ENCODE results near the gene AQP9. TPM values are rescaled to one million over a fixed set of nuclear protein-coding genes. Genes with fewer than 3 reads are reported as not detected.
"Not testable (repeated sequence)": the region's sequence is repeated elsewhere in the genome, so short reads cannot be mapped to it uniquely, and the experiment has no call there.

Gene AQP9
- total and polyA plus RNA-seq, 12 donors, result 0.22 to 2.8 (median 0.84) TPM; not detected in 1

GRCh38 chr15:58185439-58185838, 47.3 kb downstream of the AQP9 start:
- 41 to 65% (median 58%) methylated on average over 1 of the region's 1 CpG for WGBS, 4 donors
- H3K4me1 ChIP-seq (replicated peaks in 1 of 2), result no peaks in the 10 kb centered on the region
- H3K27me3 ChIP-seq, result no peaks in the 10 kb centered on the region
- DNase-seq, result no peak
- no peak for TF ChIP-seq CTCF (IDR thresholded peaks at IDR 0.05)
- TF ChIP-seq POLR2A (IDR thresholded peaks at IDR 0.05), result no peak
- intact Hi-C loops (cut with DNase I), result loop anchor here (10.0 kb wide), 3 partner anchors 121 to 321 kb away; partner anchors contain the start of gene ALDH1A2 (in 1 of the 2)
- H3K36me3 ChIP-seq (replicated peaks in 1 of 2), result no peaks in the 10 kb centered on the region
- H3K9me3 ChIP-seq (replicated peaks in 1 of 3), result no peaks in the 10 kb centered on the region
- no peak overlapping the region for H3K27ac ChIP-seq
- no peak overlapping the region for H3K4me3 ChIP-seq

GRCh38 chr15:58189148-58189811, 51.1 kb downstream of the AQP9 start:
- intact Hi-C loops (cut with DNase I), result loop anchor here (10.0 kb wide), 3 partner anchors 124 to 324 kb away; partner anchors contain the start of gene ALDH1A2 (in 1 of the 2)
- no peaks in the 10 kb centered on the region for H3K9me3 ChIP-seq (replicated peaks in 1 of 3)
- H3K27ac ChIP-seq, result no peak overlapping the region
- no peak for TF ChIP-seq CTCF (IDR thresholded peaks at IDR 0.05)
- TF ChIP-seq POLR2A (IDR thresholded peaks at IDR 0.05), result no peak
- no peaks in the 10 kb centered on the region for H3K4me1 ChIP-seq (replicated peaks in 1 of 2)
- DNase-seq, result no peak
- H3K27me3 ChIP-seq, result no peaks in the 10 kb centered on the region
- H3K4me3 ChIP-seq, result no peak overlapping the region
- WGBS, 4 donors, result 82 to 86% (median 84%) methylated on average over 8 of the region's 8 CpGs
- no peaks in the 10 kb centered on the region for H3K36me3 ChIP-seq (replicated peaks in 1 of 2)

- no peaks in the 10 kb centered on the region for H3K4me1 ChIP-seq (replicated peaks in 1 of 2)
- WGBS, 4 donors, result 65 to 82% (median 74%) methylated on average over 4 of the region's 4 CpGs
- H3K36me3 ChIP-seq (replicated peaks in 1 of 2), result no peaks in the 10 kb centered on the region
- H3K27me3 ChIP-seq, result no peaks in the 10 kb centered on the region
- TF ChIP-seq POLR2A (IDR thresholded peaks at IDR 0.05) (no peak), CTCF (IDR thresholded peaks at IDR 0.05) (no peak)
- no peak overlapping the region for H3K27ac ChIP-seq
- H3K9me3 ChIP-seq (replicated peaks in 1 of 3), result no peaks in the 10 kb centered on the region
- H3K4me3 ChIP-seq, result no peak overlapping the region
- DNase-seq, result no peak
- intact Hi-C loops (cut with DNase I), result no loop called here
Observed at GRCh38 chr15:58190419-58190818, 52.2 kb downstream of the AQP9 start.

- DNase-seq; H3K9me3 ChIP-seq (replicated peaks in 1 of 3); H3K27me3 ChIP-seq; H3K4me3 ChIP-seq; H3K4me1 ChIP-seq (replicated peaks in 1 of 2); H3K27ac ChIP-seq; intact Hi-C loops (cut with DNase I); H3K36me3 ChIP-seq (replicated peaks in 1 of 2): not testable (repeated sequence)
- 77 to 90% (median 83%) methylated on average over 7 to 9 of the region's 9 CpGs for WGBS, 4 donors
Observed at GRCh38 chr15:58193636-58194035, 55.5 kb downstream of the AQP9 start.

- peaks cover 0 to 4% of the 10 kb centered on the region in 2 donors for H3K4me1 ChIP-seq (replicated peaks in 1 of 2)
- TF ChIP-seq CTCF (IDR thresholded peaks at IDR 0.05) (no peak), POLR2A (IDR thresholded peaks at IDR 0.05) (no peak)
- 86 to 90% (median 88%) methylated on average over 6 to 8 of the region's 8 CpGs for WGBS, 4 donors
- H3K4me3 ChIP-seq, result no peak overlapping the region
- no peak for DNase-seq
- no peaks in the 10 kb centered on the region for H3K27me3 ChIP-seq
- intact Hi-C loops (cut with DNase I), result no loop called here
- H3K9me3 ChIP-seq (replicated peaks in 1 of 3), result no peaks in the 10 kb centered on the region
- H3K36me3 ChIP-seq (replicated peaks in 1 of 2), result no peaks in the 10 kb centered on the region
- no peak overlapping the region for H3K27ac ChIP-seq
Observed at GRCh38 chr15:58200739-58201138, 62.6 kb downstream of the AQP9 start.
